ENCODE measurements around the gene GGCT. TPM values are rescaled to one million over a fixed set of nuclear protein-coding genes. Genes with fewer than 3 reads are reported as not detected.

GGCT gene
- total RNA-seq, 1 donor from 2014 or later: 18.9 TPM

DNA sequence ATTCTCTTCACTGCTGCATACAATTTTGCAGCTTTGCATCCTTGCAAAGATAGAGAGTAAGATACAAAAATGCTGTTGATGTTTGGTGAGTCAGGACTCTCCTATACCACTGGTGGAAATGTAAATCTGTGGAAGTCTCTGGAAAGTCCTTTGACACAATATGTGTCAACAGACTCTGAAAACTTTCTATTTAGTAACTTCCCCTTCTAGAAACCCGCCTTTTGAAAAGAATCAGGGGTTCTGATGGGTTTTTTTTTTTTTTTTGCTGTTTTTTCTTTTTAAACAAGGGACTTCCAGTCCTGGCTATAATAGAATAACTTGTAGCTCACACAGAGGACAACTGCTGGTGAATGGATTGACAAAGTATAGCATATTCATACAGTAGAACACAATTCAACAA, 42.5 kb downstream of the GGCT start:
- no peak for DNase-seq
- TF ChIP-seq, protein P1, sequence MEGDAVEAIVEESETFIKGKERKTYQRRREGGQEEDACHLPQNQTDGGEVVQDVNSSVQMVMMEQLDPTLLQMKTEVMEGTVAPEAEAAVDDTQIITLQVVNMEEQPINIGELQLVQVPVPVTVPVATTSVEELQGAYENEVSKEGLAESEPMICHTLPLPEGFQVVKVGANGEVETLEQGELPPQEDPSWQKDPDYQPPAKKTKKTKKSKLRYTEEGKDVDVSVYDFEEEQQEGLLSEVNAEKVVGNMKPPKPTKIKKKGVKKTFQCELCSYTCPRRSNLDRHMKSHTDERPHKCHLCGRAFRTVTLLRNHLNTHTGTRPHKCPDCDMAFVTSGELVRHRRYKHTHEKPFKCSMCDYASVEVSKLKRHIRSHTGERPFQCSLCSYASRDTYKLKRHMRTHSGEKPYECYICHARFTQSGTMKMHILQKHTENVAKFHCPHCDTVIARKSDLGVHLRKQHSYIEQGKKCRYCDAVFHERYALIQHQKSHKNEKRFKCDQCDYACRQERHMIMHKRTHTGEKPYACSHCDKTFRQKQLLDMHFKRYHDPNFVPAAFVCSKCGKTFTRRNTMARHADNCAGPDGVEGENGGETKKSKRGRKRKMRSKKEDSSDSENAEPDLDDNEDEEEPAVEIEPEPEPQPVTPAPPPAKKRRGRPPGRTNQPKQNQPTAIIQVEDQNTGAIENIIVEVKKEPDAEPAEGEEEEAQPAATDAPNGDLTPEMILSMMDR (IDR thresholded peaks at IDR 0.05; ENCODE audit: borderline replicate concordance): no peak
- Histone ChIP-seq H3K27ac (replicated peaks) (no peak overlapping the region), H3K4me3 (no peak overlapping the region), H3K4me1 (peaks cover 86% of the 10 kb centered on the region), H3K36me3 (peaks cover 20% of the 10 kb centered on the region), H3K27me3 (ENCODE audit: low read depth) (no peaks in the 10 kb centered on the region), H3K9me3 (replicated peaks) (no peaks in the 10 kb centered on the region)
- intact Hi-C loops (cut with micrococcal nuclease): no loop called here

GRCh38 chr7:30460246-30460633, 44.4 kb downstream of the GGCT start:
- Histone ChIP-seq H3K27me3 (ENCODE audit: low read depth) (no peaks in the 10 kb centered on the region), H3K9me3 (replicated peaks) (no peaks in the 10 kb centered on the region), H3K4me1 (peaks cover 66% of the 10 kb centered on the region), H3K4me3 (no peak overlapping the region), H3K27ac (replicated peaks) (peak overlapping the region; percentile 27), H3K36me3 (peaks cover 39% of the 10 kb centered on the region)
- intact Hi-C loops (cut with micrococcal nuclease): no loop called here
- TF ChIP-seq, protein P1 (IDR thresholded peaks at IDR 0.05; ENCODE audit: borderline replicate concordance): no peak
- DNase-seq: no peak

- no peaks in the 10 kb centered on the region for H3K9me3 ChIP-seq (replicated peaks)
- no peaks in the 10 kb centered on the region for H3K27me3 ChIP-seq (ENCODE audit: low read depth)
- TF ChIP-seq, protein P1 (IDR thresholded peaks at IDR 0.05; ENCODE audit: borderline replicate concordance): no peak
- peak overlapping the region; percentile 27 for H3K27ac ChIP-seq (replicated peaks)
- intact Hi-C loops (cut with micrococcal nuclease): no loop called here
- no peak overlapping the region for H3K4me3 ChIP-seq
- DNase-seq: no peak
- H3K4me1 ChIP-seq: peaks cover 61% of the 10 kb centered on the region
- H3K36me3 ChIP-seq: peaks cover 44% of the 10 kb centered on the region
Observed at GRCh38 chr7:30459591-30460245, 44.9 kb downstream of the GGCT start.

DNA sequence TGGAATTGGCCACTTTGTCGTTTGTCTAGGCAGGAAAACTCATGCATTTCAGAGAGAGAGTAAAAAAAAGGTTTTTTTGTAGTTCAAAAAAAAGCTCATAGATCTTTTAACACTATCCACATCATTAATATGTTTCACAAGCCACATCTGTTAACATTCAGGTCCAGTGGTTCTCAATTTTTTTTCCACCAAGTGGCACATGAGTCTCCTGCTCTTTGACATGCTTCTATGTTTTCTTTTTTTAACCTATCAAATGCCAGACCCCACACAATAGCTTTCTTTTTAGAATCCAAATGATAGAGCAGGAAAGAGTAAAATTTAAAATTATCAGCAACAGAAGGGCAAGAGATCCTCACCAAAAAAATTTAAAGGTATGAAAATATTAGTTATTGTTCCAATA, 46.3 kb downstream of the GGCT start:
- Histone ChIP-seq H3K4me3 (no peak overlapping the region), H3K27ac (replicated peaks) (no peak overlapping the region), H3K36me3 (peaks cover 58% of the 10 kb centered on the region), H3K4me1 (peaks cover 60% of the 10 kb centered on the region), H3K9me3 (replicated peaks) (no peaks in the 10 kb centered on the region), H3K27me3 (ENCODE audit: low read depth) (no peaks in the 10 kb centered on the region)
- TF ChIP-seq, protein P1 (IDR thresholded peaks at IDR 0.05; ENCODE audit: borderline replicate concordance): no peak
- intact Hi-C loops (cut with micrococcal nuclease): no loop called here
- no peak for DNase-seq

GRCh38 chr7:30453921-30454320, 50.7 kb downstream of the GGCT start:
- Histone ChIP-seq H3K27me3 (ENCODE audit: low read depth) (no peaks in the 10 kb centered on the region), H3K9me3 (replicated peaks) (no peaks in the 10 kb centered on the region), H3K36me3 (peaks cover 95% of the 10 kb centered on the region), H3K4me1 (peaks cover 47% of the 10 kb centered on the region), H3K27ac (replicated peaks) (peak overlapping the region; percentile 45), H3K4me3 (no peak overlapping the region)
- intact Hi-C loops (cut with micrococcal nuclease): no loop called here
- TF ChIP-seq, protein P1 (IDR thresholded peaks at IDR 0.05; ENCODE audit: borderline replicate concordance): peak; percentile 33
- no peak for DNase-seq
